NT2/D1 (cell line): ENCODE measurements around the gene CDH4.

ENCODE experiments used
- DNase-seq: peaks from one replicate; pipeline ENCODE4 v3.0.0-alpha.2; 2011; ENCODE audit warnings: low read depth, low spot score
- H3K27me3 ChIP-seq: 2 replicates; pipeline ENCODE4 v1.6.0; 2011; ENCODE audit warnings: mild to moderate bottlenecking; ENCODE audit not compliant: insufficient read length, insufficient read depth
- H3K36me3 ChIP-seq: 2 replicates; pipeline ENCODE4 v1.6.1; 2011; ENCODE audit warnings: mild to moderate bottlenecking, low read length, mixed read lengths; ENCODE audit not compliant: insufficient read depth, insufficient read length
- H3K4me1 ChIP-seq: 2 replicates; pipeline ENCODE4 v1.5.1; 2011; ENCODE audit not compliant: insufficient read depth, insufficient read length
- H3K4me3 ChIP-seq: 2 replicates; pipeline ENCODE4 v1.5.1; 2011; ENCODE audit warnings: low read depth; ENCODE audit not compliant: insufficient read length
- H3K9ac ChIP-seq: 2 replicates; pipeline ENCODE4 v1.6.0; 2011; ENCODE audit warnings: low read depth; ENCODE audit not compliant: insufficient read length
- H3K9me3 ChIP-seq: 2 replicates; pipeline ENCODE4 v1.5.1; 2011; ENCODE audit warnings: mild to moderate bottlenecking, low read length; ENCODE audit not compliant: insufficient read depth
- SUZ12 ChIP-seq: IDR thresholded peaks from 2 replicates; pipeline ENCODE4 v1.6.1; 2011; ENCODE audit not compliant: insufficient read length, insufficient read depth; ENCODE audit errors: extremely low read depth
- YY1 ChIP-seq: IDR thresholded peaks from 2 replicates; pipeline ENCODE4 v1.6.1; 2011; ENCODE audit not compliant: insufficient read length, insufficient read depth
- ZNF274 ChIP-seq: IDR thresholded peaks from 2 replicates; pipeline ENCODE4 v1.6.1; 2011; ENCODE audit warnings: mild to moderate bottlenecking, low read depth, low read length

CDH4 gene

DNA sequence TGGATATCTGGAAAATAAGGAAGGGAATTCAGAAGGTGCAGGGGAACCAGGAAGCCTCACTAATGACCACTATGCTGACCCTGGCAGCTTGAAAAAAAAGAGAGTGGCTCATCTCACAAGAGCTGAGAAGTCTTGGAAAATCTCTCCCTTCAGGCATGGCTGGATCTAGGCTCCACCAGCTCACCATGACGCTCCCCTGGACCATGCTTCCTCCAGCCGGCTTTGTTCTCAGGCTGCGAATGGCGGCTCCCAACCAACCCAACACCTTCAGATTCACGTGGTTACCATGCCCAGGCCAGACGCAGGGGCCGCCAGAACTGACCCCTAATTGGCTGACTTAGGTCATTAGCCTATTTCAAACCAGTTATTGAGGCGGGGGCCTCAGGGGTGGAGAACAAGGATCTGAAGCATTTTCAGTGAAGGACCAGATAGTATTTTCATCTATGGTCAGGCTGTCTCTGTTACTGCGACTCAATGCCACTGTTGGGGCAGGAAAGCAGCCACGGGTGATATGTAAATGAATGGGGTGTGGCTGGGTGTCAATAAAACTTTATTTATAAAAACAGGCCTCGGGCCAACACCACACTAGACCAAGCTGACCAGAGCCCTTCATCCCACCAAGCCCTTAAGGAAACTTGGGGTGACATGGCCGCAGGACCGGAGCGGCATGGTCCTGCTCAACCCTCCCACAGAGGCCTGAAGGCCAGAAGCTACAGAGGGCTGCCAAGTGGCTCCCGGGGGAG is 653.9 kb downstream of the CDH4 start:
- Histone ChIP-seq H3K4me1 (peaks cover 13% of the 10 kb centered on the region), H3K9ac (no peak overlapping the region), H3K9me3 (peaks cover 10% of the 10 kb centered on the region), H3K27me3 (peaks cover 46% of the 10 kb centered on the region), H3K4me3 (no peak overlapping the region), H3K36me3 (no peaks in the 10 kb centered on the region)
- DNase-seq, result no peak
- TF ChIP-seq ZNF274, result no peak
- no peak for TF ChIP-seq YY1
- no peak for TF ChIP-seq SUZ12

DNA sequence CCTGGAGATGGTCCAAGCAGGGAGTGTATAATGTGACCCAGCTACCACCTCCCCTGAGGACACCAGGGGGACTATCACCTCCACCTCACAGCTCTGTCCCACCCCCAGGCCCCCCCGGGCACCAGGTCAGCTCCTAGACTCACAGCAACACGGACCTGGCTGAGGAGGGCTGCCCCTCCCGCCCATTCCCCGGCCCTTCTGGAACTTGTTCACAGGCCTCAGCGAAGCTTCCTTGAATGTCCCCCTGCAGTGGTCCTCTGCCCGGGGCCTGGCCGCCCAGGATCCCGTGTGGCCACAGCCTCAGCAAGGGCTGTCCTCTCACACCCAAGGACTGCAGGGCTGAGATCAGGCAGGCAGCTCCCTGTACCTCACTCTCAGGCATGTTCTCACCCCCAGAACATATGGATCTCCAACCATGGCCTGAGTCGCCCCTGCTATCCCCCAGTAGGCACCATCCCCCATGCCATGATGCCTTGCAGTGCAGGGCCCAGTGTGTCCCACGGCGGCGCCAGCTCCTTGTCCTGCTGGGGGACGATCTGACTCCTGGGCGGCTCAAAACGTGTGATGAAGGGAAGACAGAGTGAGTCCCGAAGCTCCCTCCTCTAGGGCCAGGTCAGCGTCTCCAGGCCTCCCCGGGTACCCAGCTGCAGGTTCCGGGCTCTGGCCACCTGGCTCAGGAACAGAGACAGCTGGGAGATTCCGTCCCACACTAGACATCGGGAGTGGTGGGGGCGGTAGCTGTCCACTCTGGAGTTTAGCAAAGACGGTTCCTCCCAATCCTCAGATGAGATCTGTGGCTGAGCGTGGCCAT is 655.2 kb downstream of the CDH4 start:
- Histone ChIP-seq H3K36me3 (no peaks in the 10 kb centered on the region), H3K9ac (no peak overlapping the region), H3K4me1 (peaks cover 10% of the 10 kb centered on the region), H3K9me3 (peaks cover 12% of the 10 kb centered on the region), H3K27me3 (peaks cover 55% of the 10 kb centered on the region), H3K4me3 (no peak overlapping the region)
- DNase-seq, result no peak
- TF ChIP-seq SUZ12 (no peak), ZNF274 (no peak), YY1 (no peak)

DNA sequence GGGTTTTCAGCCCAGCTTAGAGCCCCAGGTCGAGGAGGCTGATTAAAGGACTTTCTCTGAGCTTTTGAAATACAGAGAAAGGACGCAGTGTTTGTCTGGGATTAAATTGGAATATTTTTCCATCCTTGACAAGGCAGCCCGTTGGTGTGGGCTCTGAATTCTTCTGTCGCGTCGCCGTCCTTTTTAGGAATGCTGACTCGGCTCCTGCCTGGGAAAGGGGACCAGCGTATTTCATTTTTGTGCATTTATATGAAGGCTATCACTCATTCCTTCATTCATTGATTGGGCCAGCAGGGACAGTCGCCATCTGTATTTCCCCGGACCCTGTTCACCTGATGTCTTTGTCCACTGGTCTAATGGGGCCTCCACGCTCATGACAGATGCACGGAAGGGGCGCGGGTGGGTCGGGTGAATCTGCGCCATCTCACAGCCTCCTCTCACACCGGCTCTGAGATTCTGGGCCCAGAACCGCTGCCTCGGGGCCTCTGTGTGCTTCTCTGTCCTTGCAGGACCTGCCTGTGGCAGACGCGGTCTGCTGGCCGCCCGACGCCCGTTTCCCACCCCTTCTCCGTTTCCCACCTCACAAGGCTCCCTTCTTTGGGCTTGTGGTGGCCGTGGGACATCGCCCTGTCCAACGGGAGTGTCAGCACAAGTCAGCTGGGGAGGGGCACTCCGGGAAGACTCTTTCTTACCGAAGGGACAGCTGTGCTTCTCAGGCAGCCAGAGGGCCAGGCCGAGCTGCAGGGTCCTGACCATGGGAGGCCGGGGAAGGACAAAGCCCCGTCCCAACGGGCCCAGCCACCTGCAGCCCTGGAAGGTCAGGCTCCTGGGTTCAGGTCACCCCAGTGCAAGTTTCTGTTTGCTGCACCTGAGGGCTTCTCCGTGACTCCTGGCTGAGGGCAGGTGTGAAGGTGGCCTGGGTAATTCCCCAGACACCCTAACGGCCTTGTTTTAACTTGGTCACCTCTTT is 656.3 kb downstream of the CDH4 start:
- H3K36me3 ChIP-seq, result no peaks in the 10 kb centered on the region
- peaks cover 12% of the 10 kb centered on the region for H3K9me3 ChIP-seq
- peaks cover 65% of the 10 kb centered on the region for H3K27me3 ChIP-seq
- no peak overlapping the region for H3K9ac ChIP-seq
- no peak for DNase-seq
- no peak overlapping the region for H3K4me3 ChIP-seq
- peaks cover 9% of the 10 kb centered on the region for H3K4me1 ChIP-seq
- no peak for TF ChIP-seq SUZ12
- no peak for TF ChIP-seq ZNF274
- no peak for TF ChIP-seq YY1

DNA sequence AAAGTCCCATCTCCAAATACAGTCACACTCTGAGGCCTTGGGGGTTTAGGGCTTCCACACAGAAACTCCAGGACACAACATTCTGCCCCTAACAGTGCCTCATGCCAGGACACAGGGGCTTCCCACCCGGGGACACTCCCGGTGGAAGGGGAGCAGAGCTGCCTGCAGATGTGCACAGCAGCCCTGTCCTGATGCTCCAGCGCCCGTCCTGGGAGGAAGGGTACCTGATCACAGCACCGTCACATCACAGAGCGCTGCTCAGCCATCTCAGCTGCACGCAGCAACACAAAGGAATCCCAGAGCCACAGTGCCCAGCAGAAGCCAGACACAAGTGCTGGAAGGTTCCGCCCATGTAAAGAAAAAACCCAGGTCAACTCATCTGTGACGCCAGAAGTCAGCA is 657.0 kb downstream of the CDH4 start:
- H3K4me1 ChIP-seq, result peaks cover 4% of the 10 kb centered on the region
- DNase-seq, result no peak
- no peak overlapping the region for H3K9ac ChIP-seq
- peaks cover 12% of the 10 kb centered on the region for H3K9me3 ChIP-seq
- H3K36me3 ChIP-seq, result no peaks in the 10 kb centered on the region
- H3K4me3 ChIP-seq, result no peak overlapping the region
- H3K27me3 ChIP-seq, result peaks cover 70% of the 10 kb centered on the region
- TF ChIP-seq SUZ12 (no peak), YY1 (no peak), ZNF274 (no peak)

DNA sequence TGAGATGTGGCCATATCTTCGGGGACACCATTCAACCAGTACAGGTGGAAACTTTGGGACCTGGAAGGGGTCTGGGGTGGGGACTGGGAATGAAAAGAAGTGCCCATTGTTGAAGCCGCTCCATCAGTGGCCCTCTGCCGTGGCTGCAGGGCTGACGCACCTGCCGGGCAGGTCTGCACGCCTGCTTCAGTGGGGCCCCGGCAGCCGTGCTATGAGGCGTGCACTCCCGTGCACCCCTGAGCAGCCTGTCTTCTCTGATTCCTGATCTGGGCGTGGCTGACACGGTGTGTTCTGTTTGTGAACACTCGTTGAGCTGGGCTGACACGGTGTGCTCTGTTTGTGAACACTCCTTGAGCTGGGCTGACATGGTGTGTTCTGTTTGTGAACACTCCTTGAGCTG is 657.8 kb downstream of the CDH4 start:
- TF ChIP-seq ZNF274, result no peak
- no peak for TF ChIP-seq YY1
- no peak for TF ChIP-seq SUZ12
- DNase-seq, result no peak

DNA sequence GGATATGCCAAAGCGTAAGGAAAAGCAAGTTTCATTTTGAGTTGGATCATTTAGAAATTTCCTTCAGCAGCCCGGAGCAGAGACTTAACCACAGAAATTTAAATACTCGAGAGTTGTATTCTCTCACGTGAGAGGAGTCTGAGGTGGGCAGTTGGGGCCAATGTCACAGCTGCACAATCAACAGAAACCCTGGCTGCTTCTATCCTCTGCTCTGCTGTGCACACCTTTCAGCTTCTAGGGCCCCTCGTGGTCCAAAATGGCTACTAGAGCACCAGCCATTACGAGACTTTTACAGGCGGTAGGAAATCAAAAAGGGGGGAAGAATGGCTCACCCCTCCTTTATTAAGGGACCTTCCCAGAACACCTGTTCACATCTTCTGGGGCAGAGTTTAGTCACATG is 659.8 kb downstream of the CDH4 start:
- H3K9me3 ChIP-seq, result peaks cover 12% of the 10 kb centered on the region
- peaks cover 78% of the 10 kb centered on the region for H3K27me3 ChIP-seq
- DNase-seq, result no peak
- H3K4me1 ChIP-seq, result peaks cover 2% of the 10 kb centered on the region
- H3K36me3 ChIP-seq, result no peaks in the 10 kb centered on the region
- H3K4me3 ChIP-seq, result no peak overlapping the region
- H3K9ac ChIP-seq, result no peak overlapping the region
- TF ChIP-seq SUZ12, result no peak

More for the DNA sequence above, 657.8 kb downstream of the CDH4 start:
- H3K27me3 ChIP-seq, result peaks cover 74% of the 10 kb centered on the region
- H3K9me3 ChIP-seq, result peaks cover 12% of the 10 kb centered on the region
- peaks cover 2% of the 10 kb centered on the region for H3K4me1 ChIP-seq
- H3K4me3 ChIP-seq, result no peak overlapping the region
- no peaks in the 10 kb centered on the region for H3K36me3 ChIP-seq
- no peak overlapping the region for H3K9ac ChIP-seq
